Measurements from ENCODE around the gene MAPKAP1.
A peak's percentile ranks its signal among the peaks of the same experiment; 100 is the strongest.

Gene MAPKAP1

DNA sequence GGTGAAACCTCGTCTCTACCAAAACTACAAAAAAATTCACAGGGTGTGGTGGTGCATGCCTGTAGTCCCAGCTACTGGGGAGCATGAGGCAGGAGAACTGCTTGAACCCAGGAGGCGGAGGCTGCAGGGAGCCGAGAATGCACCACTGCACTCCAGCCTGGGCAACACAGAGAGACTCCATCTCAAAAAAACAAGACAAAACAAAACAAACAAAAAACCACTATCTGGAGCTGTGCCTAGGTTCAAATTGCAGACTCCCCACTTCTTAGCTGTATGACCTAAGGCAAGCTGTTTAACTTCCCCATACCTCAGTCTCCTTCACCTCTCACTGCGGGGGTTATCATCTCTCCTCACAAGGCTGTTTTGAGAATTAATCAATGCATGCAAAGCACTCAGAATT, 68.0 kb downstream of the MAPKAP1 start:
- no peak for DNase-seq

DNA sequence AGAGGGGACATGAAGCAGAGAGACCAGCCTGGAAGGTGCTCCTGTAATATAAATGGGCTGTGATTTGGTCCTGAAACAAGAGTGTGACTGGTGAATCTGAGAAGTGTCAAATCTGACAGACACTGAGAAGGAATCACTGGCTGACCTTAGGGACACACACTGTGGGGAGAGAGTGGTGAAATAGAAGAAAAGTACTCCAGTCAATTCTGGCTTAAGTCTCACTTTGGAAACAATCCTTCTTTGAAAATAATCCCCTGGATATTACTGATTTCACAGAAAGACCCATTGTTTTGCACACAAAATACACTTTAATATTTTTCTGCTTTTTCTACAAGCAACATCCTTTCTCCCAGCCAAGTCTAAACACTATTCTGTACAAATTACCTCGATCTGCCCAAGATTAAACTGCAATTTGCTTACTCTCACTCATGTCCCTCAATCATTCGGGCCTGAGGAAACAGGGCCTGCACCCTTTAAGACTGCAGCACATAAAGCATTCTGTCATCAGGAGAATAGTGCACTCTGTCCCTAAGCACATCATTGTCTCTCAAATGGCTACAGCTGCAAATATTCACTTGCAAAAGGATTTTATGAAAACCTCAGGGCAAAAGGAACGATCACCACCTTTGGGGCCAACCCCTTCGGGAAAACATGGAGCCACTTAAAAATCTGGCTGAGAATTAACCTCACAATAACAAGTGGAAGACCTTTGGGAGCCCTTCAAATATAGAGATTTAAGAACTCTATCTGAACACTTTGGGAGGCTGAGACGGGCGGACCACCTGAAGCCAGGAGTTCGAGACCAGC, 68.6 kb downstream of the MAPKAP1 start:
- no peak for DNase-seq

DNA sequence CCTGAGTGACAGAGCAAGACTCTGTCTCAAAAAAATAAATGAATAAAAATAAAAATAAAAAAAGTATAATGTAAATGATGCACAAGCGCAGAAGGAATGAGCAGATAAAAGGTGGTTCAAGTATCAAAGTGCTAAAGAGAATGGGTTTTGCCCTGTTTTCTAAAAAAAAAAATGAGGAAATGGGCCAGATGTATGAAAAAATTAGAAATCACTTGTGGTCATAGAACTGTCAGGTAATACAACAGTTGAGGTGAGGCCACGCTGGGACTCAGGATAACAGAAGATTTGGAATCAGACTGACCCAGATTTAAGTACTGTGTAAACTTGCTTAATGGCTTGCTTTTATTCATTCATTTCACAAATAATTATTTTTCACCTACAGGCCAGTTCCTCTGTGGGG, 69.8 kb downstream of the MAPKAP1 start:
- no peak for DNase-seq

DNA sequence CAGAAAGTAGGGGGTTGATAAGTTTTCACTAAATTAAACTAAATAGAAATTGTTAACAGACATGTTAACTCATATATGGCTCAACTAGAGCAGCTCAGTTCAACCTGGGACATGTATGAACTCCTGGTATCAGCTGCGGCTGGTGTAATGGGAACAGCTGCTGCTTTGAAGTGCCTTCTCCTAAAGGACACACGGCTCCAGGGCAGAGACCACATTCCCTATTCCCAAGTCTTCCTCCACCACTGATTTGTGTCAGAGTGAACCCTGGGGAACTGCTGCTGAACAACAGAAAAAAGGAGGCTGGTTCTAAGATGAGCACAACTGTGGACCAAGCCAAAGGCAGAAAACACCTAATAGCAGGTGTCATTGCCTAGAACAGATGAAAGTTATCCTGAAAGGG, 71.1 kb downstream of the MAPKAP1 start:
- no peak for DNase-seq

DNA sequence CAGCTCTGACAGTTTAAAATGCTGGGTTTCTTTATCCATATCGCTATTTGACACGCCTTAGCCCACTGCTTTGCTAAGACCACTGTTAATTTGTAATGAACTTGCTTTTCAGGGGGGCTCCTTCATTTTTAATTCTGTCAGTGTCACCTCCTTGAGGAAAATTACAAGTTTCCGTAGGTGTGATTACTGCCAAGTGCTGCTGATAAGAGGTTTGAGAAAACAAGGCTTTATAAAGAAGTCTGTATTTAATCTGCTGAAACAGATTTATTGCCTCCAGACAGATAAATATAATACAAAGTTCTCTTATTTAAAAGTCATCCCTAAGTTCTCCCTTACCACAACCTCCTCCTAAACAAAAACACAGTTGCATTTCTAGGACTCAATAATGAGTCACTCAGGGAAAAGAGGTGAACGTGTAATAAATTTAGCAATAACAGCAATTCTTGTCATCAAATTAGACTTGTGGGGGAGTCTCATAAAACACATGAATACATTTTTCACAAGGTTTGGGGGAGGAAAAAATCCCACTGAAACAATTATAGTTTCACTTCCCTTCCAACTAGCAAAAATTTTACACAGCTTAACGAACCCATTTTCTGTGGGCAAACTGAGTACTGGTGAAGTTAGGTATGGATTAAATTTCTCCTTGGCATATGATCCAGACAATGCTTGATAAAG, 72.8 kb downstream of the MAPKAP1 start:
- no peak for DNase-seq

DNA sequence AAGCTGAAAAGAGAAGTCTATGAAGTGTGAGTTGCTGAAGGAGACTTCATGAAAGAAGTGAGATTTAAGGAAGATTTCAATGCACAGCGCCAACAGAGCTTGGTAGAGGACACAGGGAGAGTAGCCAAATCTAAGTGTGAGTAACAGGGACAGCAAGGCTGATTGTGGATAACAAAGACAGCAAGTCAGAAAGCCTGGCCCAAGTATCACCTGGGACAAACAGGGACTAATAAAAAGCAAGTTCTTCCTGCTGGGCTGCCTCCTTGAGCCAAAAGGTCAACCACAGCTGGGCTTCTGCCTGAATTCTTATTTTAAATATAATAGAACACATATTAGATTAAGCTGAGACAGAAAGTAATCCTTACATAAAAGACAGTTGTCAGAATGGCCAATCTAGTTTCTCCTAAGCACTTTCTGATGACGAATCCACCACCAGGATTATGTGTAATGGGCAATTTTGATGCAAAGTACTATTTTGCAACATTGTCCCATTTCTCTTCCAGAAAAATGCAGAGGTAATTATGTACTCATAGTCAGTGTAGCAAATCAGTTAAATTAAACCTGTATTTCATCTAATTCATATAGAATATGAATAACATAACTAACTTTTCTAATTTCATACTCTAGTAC, 73.8 kb downstream of the MAPKAP1 start:
- no peak for DNase-seq

DNA sequence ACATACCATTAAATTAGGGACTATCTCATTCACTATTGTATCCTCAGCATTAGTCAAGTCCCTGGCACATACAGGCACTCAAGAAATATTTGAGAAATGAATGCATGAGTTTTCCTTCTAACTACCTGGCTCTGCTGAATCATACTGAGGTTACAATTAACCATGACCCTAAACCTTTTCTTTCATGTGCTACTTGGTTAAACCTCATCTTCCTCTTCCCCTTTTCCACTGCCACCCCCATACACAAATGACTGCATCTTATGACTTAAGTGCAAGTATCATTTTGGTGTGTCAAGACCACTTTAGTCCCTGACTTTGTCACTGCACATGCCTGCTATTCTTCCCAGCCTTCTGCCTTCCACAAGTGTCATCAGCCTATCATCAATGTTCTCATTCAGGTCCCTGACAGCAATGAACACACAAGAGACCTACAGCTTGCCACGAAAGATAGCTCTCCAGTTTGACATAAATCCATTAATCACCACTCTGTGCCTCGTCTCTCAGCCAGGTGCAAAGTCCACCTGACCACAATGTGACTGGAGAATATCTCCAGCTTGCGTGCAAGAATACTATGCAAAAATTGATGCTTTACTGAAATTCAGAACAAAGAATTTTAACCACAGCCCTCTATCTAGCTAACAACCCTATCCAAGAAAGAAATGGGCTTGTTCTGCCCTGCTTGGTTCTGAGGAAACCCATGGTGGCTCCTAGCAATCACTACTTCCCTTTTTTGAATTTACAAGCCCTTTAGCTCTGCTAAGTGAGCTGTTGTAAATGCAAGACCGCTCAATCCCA, 74.5 kb downstream of the MAPKAP1 start:
- DNase-seq = peak in 1 of 2 donors; percentile 25

DNA sequence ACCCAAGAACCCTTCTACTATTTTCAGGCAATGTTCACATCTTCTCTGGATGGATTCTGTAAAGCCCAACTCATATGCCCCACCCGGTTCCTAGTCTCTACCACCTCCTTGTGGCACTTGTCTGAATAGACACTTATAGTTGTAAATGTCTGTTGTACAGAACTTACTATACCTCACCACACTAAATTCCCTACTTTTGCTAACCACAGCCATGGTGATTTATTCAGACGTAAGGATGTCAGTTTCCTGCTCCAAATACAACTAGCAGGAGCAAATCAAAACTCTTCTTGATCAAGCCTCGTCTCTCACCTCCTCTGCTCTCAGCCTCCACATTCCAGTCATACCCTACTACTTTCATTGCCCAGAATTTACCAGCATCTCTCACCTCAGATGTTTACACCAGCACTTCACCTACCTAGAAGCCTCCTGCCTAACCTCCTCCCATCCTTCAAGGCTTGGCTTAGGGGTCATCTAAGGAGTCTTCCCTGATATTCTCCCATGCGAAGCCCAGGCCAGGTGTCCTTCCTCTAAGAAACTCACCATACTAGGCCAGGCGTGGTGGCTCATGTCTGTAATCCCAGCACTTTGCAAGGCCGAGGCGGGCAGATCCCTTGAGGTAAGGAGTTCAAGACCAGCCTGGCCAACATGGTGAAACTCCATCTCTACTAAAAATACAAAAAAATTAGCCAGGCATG, 75.5 kb downstream of the MAPKAP1 start:
- no peak for DNase-seq

DNA sequence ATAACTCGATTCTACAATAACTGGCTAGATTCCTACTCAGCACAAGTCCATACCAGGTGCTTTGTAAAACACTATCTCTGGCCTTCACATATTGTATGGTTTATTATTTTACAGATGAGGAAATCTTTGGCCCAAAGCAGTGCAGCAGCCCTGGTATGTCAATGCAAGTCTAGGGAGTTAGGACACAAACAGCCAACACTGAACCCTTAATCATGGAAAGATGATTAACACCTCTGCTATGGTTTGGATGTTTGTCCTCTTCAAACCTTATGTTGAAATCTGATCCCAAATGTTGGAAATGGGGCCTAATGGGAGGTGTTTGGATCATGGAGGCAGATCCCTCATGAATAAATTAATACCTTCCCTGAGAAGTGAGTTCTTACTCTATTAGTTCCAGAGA, 76.6 kb downstream of the MAPKAP1 start:
- DNase-seq = no peak

DNA sequence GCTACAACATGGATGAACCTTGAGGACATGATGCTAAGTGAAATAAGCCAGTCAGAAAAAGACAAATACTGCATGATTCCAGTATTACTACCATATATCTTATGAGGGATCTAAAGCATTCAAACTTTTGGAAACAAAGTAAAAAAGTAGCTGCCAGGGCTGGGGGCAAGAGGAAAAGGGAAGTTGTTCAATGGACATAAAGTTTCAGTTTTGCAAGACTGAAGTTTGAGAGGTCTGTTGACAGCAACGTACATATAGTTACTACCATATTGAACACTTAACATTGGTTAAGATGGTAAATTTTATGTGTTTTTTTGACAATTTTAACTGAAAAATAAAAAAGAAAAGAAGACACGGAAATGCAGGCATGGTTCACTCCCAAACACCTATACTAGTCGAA, 77.6 kb downstream of the MAPKAP1 start:
- no peak for DNase-seq

DNA sequence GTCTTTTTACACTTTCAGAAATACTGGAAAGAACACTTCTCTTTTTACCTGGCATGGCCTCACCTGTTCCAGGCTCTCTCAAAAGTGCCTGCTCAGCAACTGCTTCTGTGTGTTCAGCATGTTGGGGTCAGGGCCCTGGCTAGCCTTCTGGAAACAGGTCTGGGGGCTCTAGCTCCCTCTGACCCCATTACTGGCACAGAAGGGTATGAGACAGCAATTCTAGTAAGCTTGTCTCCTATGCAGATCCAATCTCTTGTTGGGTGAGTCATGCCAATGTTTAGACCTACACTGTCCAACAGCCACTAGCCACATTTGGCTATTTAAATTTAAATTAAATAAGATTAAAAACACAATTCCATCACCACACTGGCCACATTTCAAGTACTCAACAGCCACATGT, 80.8 kb downstream of the MAPKAP1 start:
- DNase-seq = no peak

DNA sequence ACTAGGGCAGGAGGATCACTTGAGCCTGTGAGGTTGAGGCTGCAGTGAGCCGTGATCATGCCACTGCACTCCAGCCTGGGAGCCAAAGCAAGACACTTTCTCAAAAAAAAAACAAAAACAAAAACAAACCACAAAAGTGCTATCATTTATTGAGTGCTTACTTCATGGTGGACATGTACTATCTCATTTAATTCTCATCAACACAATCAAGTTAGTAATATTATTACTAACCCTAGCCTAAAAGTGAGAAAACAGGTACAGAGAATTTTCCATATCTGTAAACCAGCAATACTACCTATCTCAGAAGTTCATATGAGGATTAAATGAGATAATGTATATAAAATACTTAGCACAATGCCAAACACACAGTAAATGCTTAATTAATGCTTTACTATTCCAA, 85.8 kb downstream of the MAPKAP1 start:
- DNase-seq = no peak

DNA sequence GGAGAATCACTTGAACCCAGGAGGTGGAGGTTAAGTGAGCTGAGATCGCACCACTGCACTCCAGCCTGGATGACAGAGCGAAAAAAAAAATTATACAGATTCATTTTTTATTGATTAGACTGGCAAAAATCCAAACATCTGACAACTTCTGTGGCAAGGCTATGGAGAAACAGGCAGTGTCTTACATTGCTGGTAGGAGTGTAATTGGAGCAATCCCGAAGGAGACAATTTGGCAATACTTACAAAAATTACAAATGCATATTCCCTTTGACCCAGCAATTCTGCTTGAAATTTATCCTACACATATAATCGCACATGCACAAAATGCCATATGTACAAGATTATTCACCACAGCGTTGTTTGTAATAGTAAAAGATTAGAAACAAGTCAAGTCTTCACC, 86.8 kb downstream of the MAPKAP1 start:
- DNase-seq = no peak

DNA sequence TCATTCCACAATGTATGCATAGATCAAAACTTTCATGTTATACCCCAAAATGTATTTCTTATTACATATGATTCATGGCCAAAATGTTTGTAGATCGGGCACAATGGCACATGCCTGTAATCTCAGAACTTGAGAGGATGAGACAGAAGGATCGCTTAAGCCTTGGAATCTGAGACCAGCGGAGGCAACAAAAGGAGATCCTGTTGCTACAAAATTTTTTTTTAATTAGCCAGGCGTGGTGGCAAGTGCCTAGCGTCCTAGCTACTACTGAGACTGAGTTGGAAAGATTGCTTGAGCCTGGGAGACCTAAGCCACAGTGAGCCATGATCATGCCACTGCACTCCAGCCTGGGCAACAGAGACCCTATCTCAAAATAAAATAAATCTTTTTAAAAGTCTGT, 89.9 kb downstream of the MAPKAP1 start:
- DNase-seq = no peak

DNA sequence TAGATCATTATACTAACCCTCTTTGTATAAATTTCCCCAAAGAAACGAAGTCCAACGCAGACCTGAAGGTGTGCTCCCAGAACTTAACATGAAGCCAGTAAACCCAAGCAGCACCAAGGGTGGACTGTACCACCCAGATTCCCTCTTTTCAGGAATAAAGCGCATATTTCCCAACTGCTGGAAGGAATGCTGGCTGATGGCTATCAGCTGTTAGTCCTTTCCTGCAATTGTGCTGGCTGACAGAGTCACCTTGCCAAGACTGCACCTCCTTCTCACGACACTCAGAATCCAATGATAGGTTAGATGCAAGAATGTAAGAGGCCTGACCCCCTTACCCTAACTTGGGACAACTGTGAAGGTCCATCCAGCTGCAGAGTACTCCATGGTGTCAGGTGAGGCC, 93.9 kb downstream of the MAPKAP1 start:
- DNase-seq = no peak

DNA sequence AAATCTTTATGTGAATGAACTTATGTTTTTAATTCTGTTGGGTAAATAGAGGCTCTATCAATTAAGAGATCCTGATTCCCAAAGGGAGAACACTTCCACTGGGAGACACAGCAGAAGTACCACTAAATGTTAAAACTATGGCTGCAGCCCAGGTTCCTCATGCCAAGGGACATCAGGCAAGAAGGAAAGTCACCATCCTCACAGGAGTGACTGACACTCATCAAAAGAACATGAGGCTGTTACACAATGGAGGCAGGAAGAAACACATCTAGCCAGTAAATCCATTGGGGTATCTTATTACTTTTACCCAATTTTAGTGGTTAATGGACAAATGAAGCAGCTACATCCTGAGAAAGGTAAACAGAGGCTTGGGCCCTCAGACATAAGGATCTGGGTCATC, 94.4 kb downstream of the MAPKAP1 start:
- no peak for DNase-seq

DNA sequence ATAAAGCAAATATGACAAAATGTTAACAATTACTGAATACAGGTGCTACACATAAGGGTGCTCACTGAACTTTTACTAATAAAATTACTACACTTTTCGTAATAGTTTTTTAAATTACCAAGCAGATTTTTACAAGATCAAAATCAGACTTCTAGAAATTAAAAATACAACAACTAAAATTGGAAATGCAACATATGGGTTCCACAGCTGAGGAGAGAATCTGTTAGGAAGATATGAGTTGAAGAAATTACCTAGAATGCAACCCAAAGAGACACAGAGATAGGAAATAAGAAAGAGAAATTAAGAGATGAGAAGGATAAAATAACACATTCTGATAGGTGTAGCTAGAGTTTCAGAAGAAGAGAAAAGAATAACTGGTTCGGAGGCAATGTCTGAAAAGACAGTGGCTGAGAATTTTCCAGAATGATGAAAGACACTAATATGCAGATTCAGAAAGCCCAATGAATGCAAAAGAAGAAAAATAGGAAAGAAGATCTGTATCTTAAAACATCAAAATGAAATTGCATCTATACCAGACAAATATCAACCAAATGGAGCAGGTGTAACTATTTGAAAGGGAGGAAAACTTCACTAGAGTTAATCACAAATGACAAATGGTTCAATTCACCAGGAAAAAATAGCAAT, 95.8 kb downstream of the MAPKAP1 start:
- DNase-seq = no peak

DNA sequence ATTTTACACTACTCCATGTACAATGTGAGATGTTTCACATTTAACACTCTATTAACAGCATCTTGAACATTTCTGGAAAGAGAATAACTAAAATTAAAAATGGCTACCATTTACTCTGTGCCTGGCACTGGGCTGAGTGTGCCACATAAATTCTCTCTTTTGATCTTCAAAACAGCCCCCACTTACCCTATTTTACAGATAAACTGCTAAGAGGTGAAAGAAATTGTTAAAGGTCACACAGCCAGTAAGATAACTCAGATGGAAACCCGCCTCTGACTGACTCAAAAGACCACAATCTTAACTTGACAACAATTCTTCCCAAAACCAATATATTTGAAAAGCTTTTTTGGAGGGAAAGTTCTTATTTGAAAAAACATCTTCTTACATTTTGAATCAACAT, 97.3 kb downstream of the MAPKAP1 start:
- DNase-seq = no peak

DNA sequence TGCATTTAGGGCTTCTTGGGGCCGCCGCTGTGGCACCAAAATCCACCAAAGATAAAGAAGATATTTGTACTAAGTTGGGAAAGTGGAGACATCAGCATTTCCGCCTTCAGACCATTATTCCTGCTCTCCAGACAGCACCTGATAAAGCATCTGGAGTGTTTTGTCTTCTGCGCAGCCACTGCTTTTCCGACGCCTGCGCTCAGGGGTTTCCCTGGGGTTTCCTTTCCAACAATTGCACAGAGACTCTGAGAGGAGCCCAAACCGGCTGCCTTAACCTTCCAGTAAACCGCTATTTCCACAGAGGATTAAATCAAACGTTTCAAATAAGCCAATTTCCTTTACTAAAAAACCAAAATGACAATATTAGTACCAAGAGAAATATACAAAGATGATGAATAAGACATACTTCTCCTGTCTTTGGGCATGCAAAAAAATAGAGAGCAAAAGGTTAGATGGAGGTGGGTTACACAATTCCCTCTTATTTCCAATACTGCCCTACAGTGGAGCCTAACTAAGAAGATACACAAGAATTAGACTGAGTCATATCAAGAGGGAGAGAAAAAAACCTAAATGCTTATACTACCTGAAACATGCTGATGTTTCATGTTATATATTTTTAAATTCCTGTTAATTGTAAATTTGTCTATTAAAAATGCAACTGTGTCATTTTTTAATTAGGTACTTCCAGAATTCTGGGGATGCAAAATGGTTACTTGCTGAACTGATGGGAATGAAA, 98.4 kb downstream of the MAPKAP1 start:
- no peak for DNase-seq

DNA sequence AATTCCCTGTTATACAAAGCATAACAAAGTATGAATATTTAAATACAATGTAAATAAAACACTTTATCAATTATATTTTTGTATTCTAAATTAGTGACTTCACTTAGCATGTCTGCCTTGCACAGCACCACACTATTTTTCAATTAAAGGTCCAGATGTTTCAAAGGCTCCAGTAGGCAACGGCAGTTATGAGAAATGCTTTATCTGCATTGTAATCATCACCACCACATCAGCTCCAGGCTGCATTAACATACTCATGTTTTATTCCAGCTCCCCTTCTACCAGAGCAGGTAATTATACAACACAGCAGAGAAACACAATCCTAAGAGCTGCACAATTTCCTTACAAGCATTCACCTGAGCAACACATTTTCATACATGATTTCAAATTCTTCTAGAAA, 102.8 kb downstream of the MAPKAP1 start:
- no peak for DNase-seq

DNA sequence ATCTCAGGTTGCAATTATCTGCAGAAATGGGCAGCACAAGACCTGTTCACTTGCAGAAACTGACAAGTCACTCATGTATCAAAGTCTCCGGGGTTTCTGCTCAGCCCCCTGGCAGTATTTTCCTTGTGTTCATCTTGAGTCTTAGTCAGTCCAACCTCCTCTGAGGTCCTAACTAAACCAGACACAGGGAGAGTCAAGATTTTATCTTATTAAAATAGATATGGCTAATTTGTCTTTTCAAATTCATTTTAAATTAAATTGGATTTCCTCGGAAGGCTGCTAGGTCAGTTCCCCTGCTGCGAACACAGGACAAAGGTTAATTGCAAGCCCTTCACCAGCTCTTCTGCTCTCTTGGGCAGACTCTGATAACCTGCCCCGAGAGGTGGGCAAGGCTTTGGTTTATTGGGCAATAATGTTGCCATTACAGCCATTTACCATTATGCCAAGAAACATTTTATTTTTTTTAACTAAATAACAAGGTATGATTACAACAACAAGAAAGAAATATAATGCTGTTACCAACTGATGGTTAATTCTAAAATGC, 103.5 kb downstream of the MAPKAP1 start:
- no peak for DNase-seq
